ENCODE measurements around the gene RALGAPA2. TPM values are rescaled to one million over a fixed set of nuclear protein-coding genes. Genes with fewer than 3 reads are reported as not detected.

The RALGAPA2 gene
- total RNA-seq, 4 donors from 2014 or later = 20.1 to 27.7 (median 23.0) TPM

DNA sequence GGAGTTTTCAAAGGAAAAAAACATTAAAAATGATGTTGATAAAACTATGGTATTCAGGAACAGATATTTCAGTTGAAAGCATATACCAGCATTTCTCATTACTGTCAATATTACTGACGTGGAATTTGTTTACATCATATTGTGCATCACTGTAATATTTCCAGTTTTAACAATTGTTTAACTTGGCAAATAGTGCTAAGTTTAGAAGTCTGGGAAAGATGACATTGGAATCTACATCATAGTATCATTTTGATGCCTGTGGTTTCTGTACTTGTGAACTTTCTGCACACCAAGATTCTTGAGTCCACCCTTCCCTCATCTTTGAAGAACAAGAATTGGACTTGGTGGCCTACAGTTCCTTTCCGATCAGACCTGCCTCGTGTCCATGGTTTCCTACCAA, 98.1 kb downstream of the RALGAPA2 start:
- Histone ChIP-seq H3K36me3 (peaks cover 0 to 51% (median 29%) of the 10 kb centered on the region in 4 donors), H3K4me3 (no peak overlapping the region), H3K27ac (replicated peaks in 1 of 4) (no peak overlapping the region), H3K4me1 (no peaks in the 10 kb centered on the region), H3K9me3 (no peaks in the 10 kb centered on the region), H3K27me3 (no peaks in the 10 kb centered on the region)
- WGBS = 92% methylated on average over 3 of the region's 3 CpGs
- no peak for DNase-seq (ENCODE audit: extremely low spot score)
- intact Hi-C loops (cut with DNase I) = no loop called here
- TF ChIP-seq, protein P1, sequence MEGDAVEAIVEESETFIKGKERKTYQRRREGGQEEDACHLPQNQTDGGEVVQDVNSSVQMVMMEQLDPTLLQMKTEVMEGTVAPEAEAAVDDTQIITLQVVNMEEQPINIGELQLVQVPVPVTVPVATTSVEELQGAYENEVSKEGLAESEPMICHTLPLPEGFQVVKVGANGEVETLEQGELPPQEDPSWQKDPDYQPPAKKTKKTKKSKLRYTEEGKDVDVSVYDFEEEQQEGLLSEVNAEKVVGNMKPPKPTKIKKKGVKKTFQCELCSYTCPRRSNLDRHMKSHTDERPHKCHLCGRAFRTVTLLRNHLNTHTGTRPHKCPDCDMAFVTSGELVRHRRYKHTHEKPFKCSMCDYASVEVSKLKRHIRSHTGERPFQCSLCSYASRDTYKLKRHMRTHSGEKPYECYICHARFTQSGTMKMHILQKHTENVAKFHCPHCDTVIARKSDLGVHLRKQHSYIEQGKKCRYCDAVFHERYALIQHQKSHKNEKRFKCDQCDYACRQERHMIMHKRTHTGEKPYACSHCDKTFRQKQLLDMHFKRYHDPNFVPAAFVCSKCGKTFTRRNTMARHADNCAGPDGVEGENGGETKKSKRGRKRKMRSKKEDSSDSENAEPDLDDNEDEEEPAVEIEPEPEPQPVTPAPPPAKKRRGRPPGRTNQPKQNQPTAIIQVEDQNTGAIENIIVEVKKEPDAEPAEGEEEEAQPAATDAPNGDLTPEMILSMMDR (IDR thresholded peaks at IDR 0.05) = no peak
- no peak for TF ChIP-seq POLR2A (IDR thresholded peaks at IDR 0.05; ENCODE audit: low read depth)
- TF ChIP-seq EP300 (IDR thresholded peaks at IDR 0.05) = no peak
- TF ChIP-seq POLR2AphosphoS5 (IDR thresholded peaks at IDR 0.05) = no peak

DNA sequence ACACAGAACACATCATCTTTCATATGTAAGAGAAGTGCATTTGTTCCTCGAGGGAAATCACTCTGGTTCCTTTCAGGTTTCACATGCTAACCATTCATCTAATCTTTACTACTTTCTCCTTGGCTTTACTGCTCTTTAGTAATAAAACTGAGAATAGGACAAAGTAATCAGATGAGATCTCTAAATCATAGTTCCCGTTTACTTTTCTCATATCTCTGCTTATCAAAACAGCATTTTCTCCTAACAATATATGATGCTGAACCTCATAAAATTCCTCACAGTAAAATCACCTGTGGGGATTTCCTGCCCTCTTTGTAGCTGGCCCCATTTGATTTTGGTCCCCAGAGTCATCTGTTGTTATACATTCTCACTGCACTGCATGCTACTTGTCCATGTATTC, 100.2 kb downstream of the RALGAPA2 start:
- Histone ChIP-seq H3K27ac (replicated peaks in 1 of 4) (no peak overlapping the region), H3K27me3 (no peaks in the 10 kb centered on the region), H3K4me1 (no peaks in the 10 kb centered on the region), H3K36me3 (peaks cover 0 to 37% (median 20%) of the 10 kb centered on the region in 4 donors), H3K9me3 (no peaks in the 10 kb centered on the region), H3K4me3 (no peak overlapping the region)
- intact Hi-C loops (cut with DNase I) = no loop called here
- TF ChIP-seq, protein P1 (IDR thresholded peaks at IDR 0.05) = no peak
- no peak for TF ChIP-seq POLR2A (IDR thresholded peaks at IDR 0.05; ENCODE audit: low read depth)
- no peak for TF ChIP-seq POLR2AphosphoS5 (IDR thresholded peaks at IDR 0.05)
- no peak for TF ChIP-seq EP300 (IDR thresholded peaks at IDR 0.05)
- no peak for DNase-seq (ENCODE audit: extremely low spot score)
- WGBS = 85% methylated on average over 2 of the region's 2 CpGs

DNA sequence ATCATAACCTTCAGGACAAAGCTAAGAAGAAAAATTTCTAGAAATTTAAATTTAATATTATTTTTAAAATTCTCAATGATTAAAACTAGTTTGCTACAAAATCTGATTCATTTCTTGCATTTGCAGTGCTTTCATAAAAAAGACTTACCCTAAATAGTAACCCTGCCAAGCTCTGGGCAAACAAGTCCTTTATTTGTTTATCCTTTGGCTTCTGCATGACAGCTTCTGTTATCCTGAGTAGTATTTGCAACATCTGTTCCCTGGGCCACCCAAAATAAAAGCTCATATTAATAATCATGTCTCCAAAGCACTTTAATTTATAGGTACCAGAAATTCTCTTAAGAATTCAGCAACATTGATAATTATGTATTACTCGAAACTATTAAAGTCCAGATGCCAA, 101.3 kb downstream of the RALGAPA2 start:
- 91% methylated on average over 1 of the region's 1 CpG for WGBS
- H3K27ac ChIP-seq (replicated peaks in 1 of 4) = no peak overlapping the region
- no peaks in the 10 kb centered on the region for H3K9me3 ChIP-seq
- no peak for DNase-seq (ENCODE audit: extremely low spot score)
- peaks cover 0 to 34% (median 20%) of the 10 kb centered on the region in 4 donors for H3K36me3 ChIP-seq
- H3K4me1 ChIP-seq = no peaks in the 10 kb centered on the region
- intact Hi-C loops (cut with DNase I) = no loop called here
- H3K27me3 ChIP-seq = no peaks in the 10 kb centered on the region
- no peak for TF ChIP-seq POLR2AphosphoS5 (IDR thresholded peaks at IDR 0.05)
- TF ChIP-seq, protein P1 (IDR thresholded peaks at IDR 0.05) = no peak
- no peak for TF ChIP-seq EP300 (IDR thresholded peaks at IDR 0.05)
- TF ChIP-seq POLR2A (IDR thresholded peaks at IDR 0.05; ENCODE audit: low read depth) = no peak
- no peak overlapping the region for H3K4me3 ChIP-seq

DNA sequence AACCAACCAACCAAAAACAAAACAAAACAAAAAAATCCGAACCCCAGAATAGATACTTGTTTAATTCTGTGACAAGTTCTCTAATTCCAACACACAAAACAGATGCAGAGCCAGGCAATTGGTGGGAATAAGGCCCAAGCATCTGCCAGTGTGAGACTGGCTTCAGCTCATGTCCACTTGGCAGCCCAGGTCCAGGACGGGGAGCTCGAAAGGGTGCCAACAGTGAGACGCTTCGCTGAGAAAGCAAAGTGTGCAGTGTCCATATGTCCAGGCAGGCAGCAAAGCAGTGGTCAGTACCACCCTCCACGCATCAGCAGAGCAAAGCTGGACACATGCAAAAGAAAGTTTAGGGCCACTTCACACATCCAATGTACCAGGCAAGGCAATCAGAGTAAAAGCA, 102.9 kb downstream of the RALGAPA2 start:
- TF ChIP-seq EP300 (IDR thresholded peaks at IDR 0.05) (no peak), POLR2A (IDR thresholded peaks at IDR 0.05; ENCODE audit: low read depth) (no peak), POLR2AphosphoS5 (IDR thresholded peaks at IDR 0.05) (no peak)
- TF ChIP-seq, protein P1 (IDR thresholded peaks at IDR 0.05) = no peak
- intact Hi-C loops (cut with DNase I) = loop anchor here (10.0 kb wide), 1 partner anchor 215 kb away; no protein-coding TSS in a partner anchor

DNA sequence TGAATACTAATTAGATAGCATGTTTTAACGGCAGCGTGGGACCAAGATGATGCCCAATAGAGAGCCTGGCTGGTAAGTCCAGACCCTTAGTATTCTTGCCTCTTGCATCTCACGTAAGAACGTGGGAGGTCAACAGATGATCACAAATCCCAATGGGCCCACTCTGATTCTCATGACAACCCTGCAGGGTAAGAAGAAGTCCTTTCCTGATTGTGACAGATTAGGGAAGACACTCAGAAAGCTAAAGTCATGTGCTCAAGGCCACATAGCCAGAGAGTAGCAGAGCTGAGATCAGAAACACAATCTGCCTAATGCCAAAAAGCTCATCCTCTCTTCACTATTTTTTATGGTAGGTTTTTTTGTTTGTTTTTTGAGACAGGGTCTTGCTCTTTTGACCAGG, 103.8 kb downstream of the RALGAPA2 start:
- intact Hi-C loops (cut with DNase I) = loop anchor here (10.0 kb wide), 1 partner anchor 216 kb away; no protein-coding TSS in a partner anchor
- TF ChIP-seq POLR2AphosphoS5 (IDR thresholded peaks at IDR 0.05) = no peak
- TF ChIP-seq, protein P1 (IDR thresholded peaks at IDR 0.05) = no peak
- TF ChIP-seq EP300 (IDR thresholded peaks at IDR 0.05) = no peak
- TF ChIP-seq POLR2A (IDR thresholded peaks at IDR 0.05; ENCODE audit: low read depth) = no peak
- WGBS = 89% methylated on average over 4 of the region's 4 CpGs

More for the DNA sequence above, 102.9 kb downstream of the RALGAPA2 start:
- Histone ChIP-seq H3K9me3 (no peaks in the 10 kb centered on the region), H3K36me3 (peaks cover 0 to 30% (median 15%) of the 10 kb centered on the region in 4 donors), H3K27me3 (no peaks in the 10 kb centered on the region), H3K4me3 (no peak overlapping the region), H3K4me1 (no peaks in the 10 kb centered on the region), H3K27ac (replicated peaks in 1 of 4) (no peak overlapping the region)
- WGBS = 96% methylated on average over 6 of the region's 6 CpGs
- DNase-seq (ENCODE audit: extremely low spot score) = no peak

More for the DNA sequence above, 103.8 kb downstream of the RALGAPA2 start:
- H3K4me3 ChIP-seq = no peak overlapping the region
- no peaks in the 10 kb centered on the region for H3K9me3 ChIP-seq
- no peaks in the 10 kb centered on the region for H3K4me1 ChIP-seq
- peaks cover 0 to 36% (median 17%) of the 10 kb centered on the region in 4 donors for H3K36me3 ChIP-seq
- H3K27me3 ChIP-seq = no peaks in the 10 kb centered on the region
- H3K27ac ChIP-seq (replicated peaks in 1 of 4) = no peak overlapping the region
- no peak for DNase-seq (ENCODE audit: extremely low spot score)

All from esophagus muscularis mucosa (tissue), 4 donors.